K562 (cell line): ENCODE results near the gene TRMT2A. TPM values are rescaled to one million over a fixed set of nuclear protein-coding genes. Genes with fewer than 3 reads are reported as not detected.

Source experiments
- BCOR ChIP-seq: fragments of 450-650 bp; IDR thresholded peaks from 2 replicates; pipeline ENCODE4 v1.6.1; 2016
- FUS ChIP-seq: fragments of 200-400 bp; formaldehyde crosslinking; optimal IDR thresholded peaks from 2 replicates; pipeline ENCODE3; 2017; ENCODE audit warnings: low read depth, low read length
- HDAC8 ChIP-seq: fragments of 450-650 bp; IDR thresholded peaks from 2 replicates; pipeline ENCODE4 v1.6.1; 2016; ENCODE audit warnings: mild to moderate bottlenecking, missing genetic modification characterization, moderate library complexity, missing compliant biosample characterization
- ILF3 ChIP-seq: fragments of 450-650 bp; IDR thresholded peaks from 2 replicates; pipeline ENCODE4 v1.6.1; 2018; ENCODE audit warnings: antibody characterized with exemption, mild to moderate bottlenecking, moderate library complexity, borderline replicate concordance
- ILK ChIP-seq: fragments of 450-650 bp; IDR thresholded peaks from 2 replicates; pipeline ENCODE4 v1.6.1; 2016; ENCODE audit warnings: missing genetic modification characterization, low read depth, mild to moderate bottlenecking, missing compliant biosample characterization, moderate library complexity, borderline replicate concordance
- L3MBTL2 ChIP-seq: fragments of 450-650 bp; IDR thresholded peaks from 2 replicates; pipeline ENCODE4 v1.6.1; 2016; ENCODE audit warnings: mild to moderate bottlenecking, moderate library complexity
- NR2F6 ChIP-seq: fragments of 450-650 bp; formaldehyde crosslinking; IDR thresholded peaks from 2 replicates; pipeline ENCODE4 v1.4.0; 2020; ENCODE audit warnings: mild to moderate bottlenecking
- NR4A1 ChIP-seq, 2 experiments: fragments of 250-450 bp in 1 of 2; fragments of 450-650 bp in 1 of 2; sonication (Bioruptor Pico) in 1 of 2; IDR thresholded peaks; 2 replicates each; pipeline versions ENCODE4 v1.4.0 to v1.6.1; 2016 to 2020; ENCODE audit warnings: mild to moderate bottlenecking in 2 of 2, missing compliant biosample characterization in 1 of 2, missing genetic modification characterization in 1 of 2, moderate library complexity in 1 of 2
- POLR2H ChIP-seq: IDR thresholded peaks from 2 replicates; pipeline ENCODE4 v1.6.1; 2016; ENCODE audit warnings: missing genetic modification characterization, low read depth, mild to moderate bottlenecking, control low read depth, missing compliant biosample characterization, moderate library complexity
- TGIF2 ChIP-seq: sonication (generic); formaldehyde crosslinking; IDR thresholded peaks from 2 replicates; pipeline ENCODE4 v1.8.1; 2022; ENCODE audit warnings: mild to moderate bottlenecking, missing genetic modification reagents, moderate library complexity
- ZNF12 ChIP-seq: sonication (generic); formaldehyde crosslinking; IDR thresholded peaks from 2 replicates; pipeline ENCODE4 v1.4.0; 2020; ENCODE audit warnings: mild to moderate bottlenecking, missing genetic modification reagents
- ZNF778 ChIP-seq: fragments of 450-650 bp; formaldehyde crosslinking; IDR thresholded peaks from 2 replicates; pipeline ENCODE4 v1.4.0; 2020; ENCODE audit warnings: mild to moderate bottlenecking, moderate library complexity
- polyA plus RNA-seq, 8 experiments: library from polyadenylated mRNA; depleted of rRNA in 4 of 8; stranded (reverse) in 5 of 8; unstranded in 3 of 8; fragments of >200 nt; fragmentation: Nextera tagmentation in 2 of 8; fragmentation: Illumina TruSeq in 1 of 8; extraction: Ambion mirVana in 2 of 8; extraction: Trizol in 1 of 8; gene quantifications; 2 replicates each; pipeline versions ENCODE4 v1.2.1 to v1.2.3, GENCODE V29; 2011 to 2014; ENCODE audit warnings: inconsistent platforms in 1 of 8, missing spikeins in 1 of 8
- total RNA-seq, 7 experiments: library from RNA; depleted of rRNA in 6 of 7; stranded (reverse); fragments of >200 nt in 6 of 7; fragmentation: Illumina TruSeq in 2 of 7; extraction: Trizol in 2 of 7; gene quantifications; 2 replicates each; pipeline versions ENCODE4 v1.2.1 to v1.2.3, GENCODE V29; 2011 to 2021; ENCODE audit warnings: low replicate concordance in 1 of 7
- TF ChIP-seq, protein P1 (sequence below): sonication (generic); formaldehyde crosslinking; IDR thresholded peaks from 2 replicates; pipeline ENCODE4 v1.9.0; 2022; ENCODE audit warnings: mild to moderate bottlenecking, missing genetic modification reagents
- TF ChIP-seq, protein P2 (sequence below): fragments of 250-450 bp; sonication (Bioruptor Pico); IDR thresholded peaks from 2 replicates; pipeline ENCODE4 v1.5.0; 2021
- TF ChIP-seq, protein P3 (sequence below): sonication (generic); formaldehyde crosslinking; IDR thresholded peaks from 2 replicates; pipeline ENCODE4 v1.8.1; 2023; ENCODE audit warnings: missing genetic modification reagents, mild to moderate bottlenecking, borderline replicate concordance
- TF ChIP-seq, protein P4 (sequence below): sonication (generic); formaldehyde crosslinking; IDR thresholded peaks from 2 replicates; pipeline ENCODE4 v1.8.1; 2023; ENCODE audit warnings: mild to moderate bottlenecking, missing genetic modification reagents
- TF ChIP-seq, protein P5 (sequence below): sonication (generic); formaldehyde crosslinking; IDR thresholded peaks from 2 replicates; pipeline ENCODE4 v1.8.1; 2023; ENCODE audit warnings: mild to moderate bottlenecking, missing genetic modification reagents

The TRMT2A gene
- total and polyA plus RNA-seq, 9 of the 15 experiments (the other 6 are each of a cell fraction or from before 2014, with no cell fraction given): 1.6 to 265 (median 140) TPM

DNA sequence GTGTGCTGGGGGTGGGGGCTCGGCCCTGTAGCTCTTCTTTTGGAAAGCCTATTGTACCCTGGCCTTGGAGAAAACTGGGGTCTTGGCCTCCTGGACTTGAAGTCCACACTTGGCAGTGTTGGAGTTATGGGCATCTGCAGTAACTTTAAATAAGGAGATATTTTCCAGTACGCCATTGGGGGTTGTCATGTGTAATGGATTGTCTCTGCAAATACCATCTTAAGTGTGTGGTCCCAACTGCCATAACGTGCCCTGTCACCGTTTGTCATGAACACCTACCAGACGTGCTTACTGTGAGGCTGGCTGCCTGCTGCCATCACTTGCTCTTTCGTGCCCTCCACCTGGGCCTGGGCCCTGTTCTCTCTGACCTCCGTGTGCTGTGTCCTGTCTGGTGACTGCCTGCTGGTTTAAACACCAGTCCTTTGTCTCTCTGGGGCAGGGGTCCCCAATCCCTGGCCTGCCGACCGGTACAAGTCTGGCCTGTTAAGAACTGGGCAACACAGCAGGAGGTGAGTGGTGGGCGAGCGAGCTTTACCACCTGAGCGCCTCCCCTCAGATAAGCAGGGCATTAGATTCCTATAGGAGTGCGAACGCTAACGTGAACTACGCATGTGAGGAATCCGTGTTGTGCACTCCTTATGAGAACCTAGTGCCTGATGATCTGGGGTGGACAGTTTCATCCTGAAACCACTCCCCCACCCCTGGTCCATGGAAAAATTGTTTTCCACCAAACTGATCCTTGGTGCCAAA, 11.0 kb upstream of the TRMT2A start (continued):
- TF ChIP-seq, protein P1, sequence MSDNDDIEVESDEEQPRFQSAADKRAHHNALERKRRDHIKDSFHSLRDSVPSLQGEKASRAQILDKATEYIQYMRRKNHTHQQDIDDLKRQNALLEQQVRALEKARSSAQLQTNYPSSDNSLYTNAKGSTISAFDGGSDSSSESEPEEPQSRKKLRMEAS (CRISPR knock-in tag): no peak
- TF ChIP-seq ZNF778 (CRISPR knock-in tag) (no peak), TGIF2 (no peak), BCOR (no peak), ILK (tag) (no peak), L3MBTL2 (no peak), ILF3 (no peak), ZNF12 (CRISPR knock-in tag) (no peak), POLR2H (tag) (no peak), NR2F6 (CRISPR knock-in tag) (no peak), HDAC8 (tag) (no peak), FUS (no peak), NR4A1 (CRISPR knock-in tag; IDR thresholded peaks at IDR 0.05) (no peak), NR4A1 (tag; IDR thresholded peaks at IDR 0.05) (no peak)
- TF ChIP-seq, protein P2, sequence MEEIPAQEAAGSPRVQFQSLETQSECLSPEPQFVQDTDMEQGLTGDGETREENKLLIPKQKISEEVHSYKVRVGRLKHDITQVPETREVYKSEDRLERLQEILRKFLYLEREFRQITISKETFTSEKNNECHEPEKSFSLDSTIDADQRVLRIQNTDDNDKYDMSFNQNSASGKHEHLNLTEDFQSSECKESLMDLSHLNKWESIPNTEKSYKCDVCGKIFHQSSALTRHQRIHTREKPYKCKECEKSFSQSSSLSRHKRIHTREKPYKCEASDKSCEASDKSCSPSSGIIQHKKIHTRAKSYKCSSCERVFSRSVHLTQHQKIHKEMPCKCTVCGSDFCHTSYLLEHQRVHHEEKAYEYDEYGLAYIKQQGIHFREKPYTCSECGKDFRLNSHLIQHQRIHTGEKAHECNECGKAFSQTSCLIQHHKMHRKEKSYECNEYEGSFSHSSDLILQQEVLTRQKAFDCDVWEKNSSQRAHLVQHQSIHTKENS (CRISPR knock-in tag): no peak
- TF ChIP-seq, protein P3, sequence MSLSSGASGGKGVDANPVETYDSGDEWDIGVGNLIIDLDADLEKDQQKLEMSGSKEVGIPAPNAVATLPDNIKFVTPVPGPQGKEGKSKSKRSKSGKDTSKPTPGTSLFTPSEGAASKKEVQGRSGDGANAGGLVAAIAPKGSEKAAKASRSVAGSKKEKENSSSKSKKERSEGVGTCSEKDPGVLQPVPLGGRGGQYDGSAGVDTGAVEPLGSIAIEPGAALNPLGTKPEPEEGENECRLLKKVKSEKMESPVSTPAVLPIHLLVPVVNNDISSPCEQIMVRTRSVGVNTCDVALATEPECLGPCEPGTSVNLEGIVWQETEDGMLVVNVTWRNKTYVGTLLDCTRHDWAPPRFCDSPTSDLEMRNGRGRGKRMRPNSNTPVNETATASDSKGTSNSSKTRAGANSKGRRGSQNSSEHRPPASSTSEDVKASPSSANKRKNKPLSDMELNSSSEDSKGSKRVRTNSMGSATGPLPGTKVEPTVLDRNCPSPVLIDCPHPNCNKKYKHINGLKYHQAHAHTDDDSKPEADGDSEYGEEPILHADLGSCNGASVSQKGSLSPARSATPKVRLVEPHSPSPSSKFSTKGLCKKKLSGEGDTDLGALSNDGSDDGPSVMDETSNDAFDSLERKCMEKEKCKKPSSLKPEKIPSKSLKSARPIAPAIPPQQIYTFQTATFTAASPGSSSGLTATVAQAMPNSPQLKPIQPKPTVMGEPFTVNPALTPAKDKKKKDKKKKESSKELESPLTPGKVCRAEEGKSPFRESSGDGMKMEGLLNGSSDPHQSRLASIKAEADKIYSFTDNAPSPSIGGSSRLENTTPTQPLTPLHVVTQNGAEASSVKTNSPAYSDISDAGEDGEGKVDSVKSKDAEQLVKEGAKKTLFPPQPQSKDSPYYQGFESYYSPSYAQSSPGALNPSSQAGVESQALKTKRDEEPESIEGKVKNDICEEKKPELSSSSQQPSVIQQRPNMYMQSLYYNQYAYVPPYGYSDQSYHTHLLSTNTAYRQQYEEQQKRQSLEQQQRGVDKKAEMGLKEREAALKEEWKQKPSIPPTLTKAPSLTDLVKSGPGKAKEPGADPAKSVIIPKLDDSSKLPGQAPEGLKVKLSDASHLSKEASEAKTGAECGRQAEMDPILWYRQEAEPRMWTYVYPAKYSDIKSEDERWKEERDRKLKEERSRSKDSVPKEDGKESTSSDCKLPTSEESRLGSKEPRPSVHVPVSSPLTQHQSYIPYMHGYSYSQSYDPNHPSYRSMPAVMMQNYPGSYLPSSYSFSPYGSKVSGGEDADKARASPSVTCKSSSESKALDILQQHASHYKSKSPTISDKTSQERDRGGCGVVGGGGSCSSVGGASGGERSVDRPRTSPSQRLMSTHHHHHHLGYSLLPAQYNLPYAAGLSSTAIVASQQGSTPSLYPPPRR (CRISPR knock-in tag): no peak
- TF ChIP-seq, protein P4, sequence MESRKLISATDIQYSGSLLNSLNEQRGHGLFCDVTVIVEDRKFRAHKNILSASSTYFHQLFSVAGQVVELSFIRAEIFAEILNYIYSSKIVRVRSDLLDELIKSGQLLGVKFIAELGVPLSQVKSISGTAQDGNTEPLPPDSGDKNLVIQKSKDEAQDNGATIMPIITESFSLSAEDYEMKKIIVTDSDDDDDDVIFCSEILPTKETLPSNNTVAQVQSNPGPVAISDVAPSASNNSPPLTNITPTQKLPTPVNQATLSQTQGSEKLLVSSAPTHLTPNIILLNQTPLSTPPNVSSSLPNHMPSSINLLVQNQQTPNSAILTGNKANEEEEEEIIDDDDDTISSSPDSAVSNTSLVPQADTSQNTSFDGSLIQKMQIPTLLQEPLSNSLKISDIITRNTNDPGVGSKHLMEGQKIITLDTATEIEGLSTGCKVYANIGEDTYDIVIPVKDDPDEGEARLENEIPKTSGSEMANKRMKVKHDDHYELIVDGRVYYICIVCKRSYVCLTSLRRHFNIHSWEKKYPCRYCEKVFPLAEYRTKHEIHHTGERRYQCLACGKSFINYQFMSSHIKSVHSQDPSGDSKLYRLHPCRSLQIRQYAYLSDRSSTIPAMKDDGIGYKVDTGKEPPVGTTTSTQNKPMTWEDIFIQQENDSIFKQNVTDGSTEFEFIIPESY (CRISPR knock-in tag): no peak
- TF ChIP-seq, protein P5, sequence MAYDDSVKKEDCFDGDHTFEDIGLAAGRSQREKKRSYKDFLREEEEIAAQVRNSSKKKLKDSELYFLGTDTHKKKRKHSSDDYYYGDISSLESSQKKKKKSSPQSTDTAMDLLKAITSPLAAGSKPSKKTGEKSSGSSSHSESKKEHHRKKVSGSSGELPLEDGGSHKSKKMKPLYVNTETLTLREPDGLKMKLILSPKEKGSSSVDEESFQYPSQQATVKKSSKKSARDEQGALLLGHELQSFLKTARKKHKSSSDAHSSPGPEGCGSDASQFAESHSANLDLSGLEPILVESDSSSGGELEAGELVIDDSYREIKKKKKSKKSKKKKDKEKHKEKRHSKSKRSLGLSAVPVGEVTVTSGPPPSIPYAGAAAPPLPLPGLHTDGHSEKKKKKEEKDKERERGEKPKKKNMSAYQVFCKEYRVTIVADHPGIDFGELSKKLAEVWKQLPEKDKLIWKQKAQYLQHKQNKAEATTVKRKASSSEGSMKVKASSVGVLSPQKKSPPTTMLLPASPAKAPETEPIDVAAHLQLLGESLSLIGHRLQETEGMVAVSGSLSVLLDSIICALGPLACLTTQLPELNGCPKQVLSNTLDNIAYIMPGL (CRISPR knock-in tag): no peak
